Mesenteric fat pad (tissue), 1 donor: ENCODE measurements around the gene EPC1. TPM values are rescaled to one million over a fixed set of nuclear protein-coding genes. Genes with fewer than 3 reads are reported as not detected.
"Not testable (repeated sequence)": the region's sequence is repeated elsewhere in the genome, so short reads cannot be mapped to it uniquely, and the experiment has no call there.

Experiments
- DNase-seq: peaks from one replicate; pipeline ENCODE4 v3.0.0-alpha.2; 2020; ENCODE audit warnings: low spot score
- total RNA-seq: library from RNA; stranded (reverse); fragmentation: NEBNext Ultra II Directional; extraction: Animal tissue kit (Norgen Biotek cat#: 25700); gene quantifications from one replicate; pipeline ENCODE4 v1.2.1, GENCODE V29; 2021
- donor health status: DM: yes; HTN: yes; CAD: no.

The EPC1 gene
- total RNA-seq, 1 donor from 2014 or later = 26.8 TPM

DNA sequence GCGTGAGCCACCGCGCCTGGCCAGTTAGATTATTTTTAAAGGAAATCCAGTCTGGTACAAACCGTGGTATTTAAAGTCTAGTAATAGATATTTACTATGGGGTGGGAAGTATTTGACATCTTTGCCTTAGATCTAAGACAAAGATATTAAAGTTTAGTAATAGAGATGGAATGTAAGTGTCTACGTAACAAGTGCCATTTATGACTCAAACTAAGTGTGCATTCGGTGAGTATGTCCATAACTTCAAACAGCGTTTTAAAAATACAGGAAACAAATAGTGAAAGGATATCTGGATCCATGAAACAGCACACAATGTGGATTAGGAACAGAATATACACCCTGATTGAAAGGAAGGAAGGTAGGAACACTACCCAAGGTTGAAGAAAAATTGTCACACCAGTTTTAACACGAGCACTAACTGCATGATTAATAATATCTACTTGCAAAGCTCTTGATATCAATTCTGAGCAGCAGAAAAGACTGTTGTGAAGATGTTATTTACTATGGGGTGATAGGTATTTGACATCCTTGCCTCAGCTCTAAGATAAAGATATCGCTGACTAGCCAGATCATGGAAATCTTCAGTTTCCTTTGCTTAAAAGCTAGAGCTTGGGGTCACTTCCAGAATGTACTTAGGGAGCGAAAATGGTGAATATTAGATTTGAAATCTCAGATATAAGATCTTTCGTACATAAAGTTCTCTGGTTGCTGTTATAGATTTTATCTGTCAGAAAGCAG is 48.7 kb downstream of the EPC1 start:
- no peak for DNase-seq

DNA sequence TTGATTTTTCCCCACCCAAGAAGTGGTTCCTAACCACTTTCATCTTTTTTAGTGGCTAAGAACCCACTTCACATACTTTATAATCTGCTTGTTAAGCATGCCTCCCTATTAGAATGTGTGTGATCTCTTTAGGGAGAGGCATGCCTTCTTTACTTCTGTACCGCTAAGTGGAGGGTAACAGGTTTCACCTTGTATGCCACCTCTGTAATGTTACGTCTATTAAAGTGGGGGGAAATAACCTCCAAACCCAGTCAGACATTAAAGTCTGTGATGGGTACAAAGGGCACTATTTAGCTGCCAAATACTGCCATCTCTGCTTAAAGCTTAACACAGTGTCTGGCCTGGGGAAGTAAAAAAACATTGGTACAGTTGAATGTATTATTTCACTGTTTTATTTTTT is 51.9 kb downstream of the EPC1 start:
- no peak for DNase-seq

DNA sequence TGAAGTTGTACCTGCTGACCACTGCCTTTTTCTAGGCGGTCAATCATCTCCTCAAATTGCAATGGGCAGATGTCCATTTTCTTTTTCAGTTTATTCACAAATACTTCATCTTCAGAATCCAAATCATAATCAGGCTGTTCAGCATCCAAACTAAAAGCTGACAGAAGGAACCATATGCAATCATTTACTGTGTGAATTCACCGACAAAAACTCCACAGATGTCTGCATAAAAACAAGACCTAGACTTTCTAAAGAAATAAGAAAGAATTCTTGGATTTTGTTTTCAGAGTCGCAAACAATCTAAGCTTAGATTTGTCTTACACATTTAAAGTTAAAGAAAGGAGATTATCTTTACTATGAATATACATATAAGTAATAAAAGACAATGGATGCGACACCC is 53.4 kb downstream of the EPC1 start:
- no peak for DNase-seq

DNA sequence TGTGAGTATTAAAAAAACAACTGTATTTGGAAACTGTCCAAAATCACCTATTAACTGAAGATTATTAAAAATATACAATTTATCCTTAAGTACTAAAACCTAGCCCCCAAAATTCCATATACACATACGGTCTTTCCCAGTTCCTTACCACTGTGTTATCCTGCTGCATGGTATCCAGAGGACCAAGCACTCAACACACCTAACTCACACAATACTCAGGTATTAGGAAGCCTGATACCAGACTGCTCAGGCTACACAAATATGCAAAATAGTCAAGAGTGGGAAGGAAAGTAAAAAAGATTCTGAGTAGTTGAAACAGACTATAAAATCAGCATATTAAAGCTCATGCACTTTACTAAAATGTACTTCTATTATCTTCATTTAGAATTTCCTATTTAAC is 67.2 kb downstream of the EPC1 start:
- no peak for DNase-seq

DNA sequence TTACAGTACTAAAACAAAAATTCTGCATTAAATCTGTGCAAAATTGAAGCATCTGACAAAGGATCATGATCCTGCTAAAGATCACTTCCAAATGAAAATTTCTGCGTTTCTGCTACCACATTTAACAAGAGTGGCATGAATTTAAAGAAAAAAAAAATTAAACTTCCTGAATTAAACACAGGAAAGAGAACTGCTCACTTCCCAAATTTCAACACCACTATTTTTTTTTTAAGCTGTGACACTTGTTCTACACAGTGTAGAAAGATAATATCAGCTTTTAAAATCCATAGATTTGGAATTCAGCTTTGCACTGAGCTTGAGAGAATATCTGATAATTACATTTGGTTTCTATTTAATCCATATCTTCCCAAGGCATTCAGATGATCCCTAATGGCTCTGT is 73.6 kb downstream of the EPC1 start:
- no peak for DNase-seq

DNA sequence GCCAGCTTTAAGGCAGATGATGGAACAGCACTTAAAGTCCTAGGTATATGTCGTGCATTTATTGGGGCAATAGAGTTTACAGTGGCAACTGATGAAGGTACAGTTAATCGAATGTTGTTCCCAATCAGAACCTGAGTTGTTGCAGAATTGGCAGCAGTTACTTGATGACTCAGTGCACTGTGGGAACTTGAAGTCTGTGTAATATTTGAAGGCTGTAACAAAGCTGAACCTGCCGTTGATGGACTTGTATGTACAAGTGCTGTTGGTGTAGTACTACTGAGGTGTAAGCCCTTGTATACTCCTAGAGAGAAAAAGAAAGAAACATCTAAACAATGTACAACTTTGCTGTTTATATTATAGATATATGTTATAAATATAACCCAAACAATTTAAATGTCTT is 75.3 kb downstream of the EPC1 start:
- DNase-seq = no peak

DNA sequence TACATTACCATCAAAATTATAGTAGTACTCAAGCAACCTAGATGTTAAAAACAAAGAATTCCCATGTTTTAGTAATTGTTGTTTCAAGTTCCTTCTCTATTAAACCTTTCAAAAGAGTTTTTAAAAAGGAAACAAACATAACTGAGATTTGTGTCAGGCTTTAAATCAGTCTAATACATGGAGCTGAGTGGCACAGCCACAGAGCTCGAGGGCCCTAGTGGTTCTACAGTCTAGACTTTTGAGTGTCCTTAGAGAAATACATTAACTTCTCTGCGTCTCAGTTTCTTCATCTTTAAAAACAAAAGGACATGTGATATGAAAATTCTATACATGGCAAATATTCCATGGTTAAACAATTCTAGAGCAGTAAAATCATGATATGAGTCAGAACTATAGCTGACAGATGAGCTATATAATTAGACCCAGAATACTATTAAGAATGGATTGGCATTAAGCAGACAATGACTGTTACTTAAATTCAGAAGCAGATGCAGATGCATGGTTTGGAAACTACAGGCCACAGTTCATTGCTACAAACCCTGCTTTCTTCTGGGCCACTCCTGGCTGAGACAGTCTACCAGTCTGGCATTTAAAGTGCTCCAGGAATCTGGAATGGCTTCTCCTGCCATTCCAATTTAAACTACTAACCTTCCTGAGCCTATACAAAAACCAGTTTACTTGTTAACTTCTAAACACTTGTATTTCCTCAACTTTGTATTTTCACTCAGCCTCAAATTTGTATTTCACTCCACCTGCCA is 77.4 kb downstream of the EPC1 start:
- DNase-seq = no peak

DNA sequence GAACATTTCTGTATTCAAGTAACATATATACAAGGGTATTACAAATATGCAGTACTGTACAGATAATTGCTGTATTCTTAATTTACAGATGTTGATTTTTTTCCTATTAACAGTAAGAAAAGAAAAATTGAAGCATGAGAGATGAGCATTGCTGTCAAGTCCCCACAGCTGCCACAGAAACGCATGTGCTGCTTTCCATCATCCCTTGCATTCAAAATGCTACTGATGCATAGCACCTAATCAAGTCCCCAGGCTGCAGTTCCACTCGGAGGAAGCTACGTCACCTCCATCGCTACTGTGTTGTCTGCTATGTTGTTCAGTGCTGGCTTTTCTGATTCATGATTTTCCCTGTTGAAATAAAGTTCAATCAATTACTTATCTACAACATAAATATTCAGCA is 78.2 kb downstream of the EPC1 start:
- no peak for DNase-seq

DNA sequence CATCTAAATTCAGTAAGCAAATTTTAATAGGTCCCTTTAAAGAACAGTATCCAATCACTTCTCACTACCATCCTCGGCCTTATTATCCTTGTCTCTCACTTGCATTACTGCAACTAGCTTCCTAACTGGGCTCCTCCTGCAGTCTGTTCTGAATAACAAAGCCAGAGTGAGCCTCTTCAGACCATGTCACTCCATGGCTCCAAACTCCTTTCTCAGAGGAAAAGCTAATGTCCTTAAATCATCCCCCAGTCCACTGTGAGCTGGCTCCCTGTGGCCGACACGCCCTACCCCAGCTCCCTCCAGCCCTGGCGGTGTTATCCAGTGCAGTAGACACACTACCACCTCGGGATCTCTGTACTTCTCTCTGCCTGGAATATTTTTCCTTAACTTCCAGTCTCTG is 80.0 kb downstream of the EPC1 start:
- no peak for DNase-seq

DNA sequence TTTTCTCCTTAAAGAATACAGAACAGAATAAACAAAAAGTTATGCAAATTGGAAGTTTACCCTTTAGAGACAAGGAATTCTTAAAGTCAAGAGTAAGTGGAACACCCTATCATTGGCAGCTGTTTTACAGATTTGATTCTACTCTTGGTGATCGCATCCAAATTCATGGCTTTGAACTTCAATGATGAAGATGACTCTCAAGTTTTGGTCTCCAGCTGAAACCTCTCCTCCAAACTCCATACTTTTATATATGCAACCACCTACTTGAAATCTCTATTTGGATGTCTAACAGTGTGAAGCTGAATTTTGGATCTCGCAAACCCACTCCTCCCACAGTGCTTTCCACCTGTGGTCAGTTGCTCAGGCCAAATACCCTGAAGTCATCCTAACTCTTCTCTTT is 80.4 kb downstream of the EPC1 start:
- no peak for DNase-seq

DNA sequence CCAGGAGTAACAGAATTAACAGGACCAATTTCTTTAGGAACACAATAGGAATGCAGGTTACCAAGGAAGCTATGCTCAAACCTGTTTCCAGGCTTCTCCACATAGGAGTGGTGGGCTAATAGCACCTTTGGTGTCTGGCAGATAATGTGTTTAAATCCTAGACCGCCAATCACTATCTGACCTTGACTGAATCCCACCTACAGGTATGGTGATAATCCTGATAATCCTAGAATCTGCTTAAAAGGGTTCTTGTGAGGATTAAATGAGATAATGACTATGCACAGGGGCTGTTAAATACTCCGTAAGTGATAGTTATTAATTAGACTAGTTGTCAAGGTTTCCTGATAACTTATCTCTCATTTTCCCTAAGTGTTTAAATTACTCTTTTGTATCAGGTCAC is 81.2 kb downstream of the EPC1 start:
- no peak for DNase-seq

DNA sequence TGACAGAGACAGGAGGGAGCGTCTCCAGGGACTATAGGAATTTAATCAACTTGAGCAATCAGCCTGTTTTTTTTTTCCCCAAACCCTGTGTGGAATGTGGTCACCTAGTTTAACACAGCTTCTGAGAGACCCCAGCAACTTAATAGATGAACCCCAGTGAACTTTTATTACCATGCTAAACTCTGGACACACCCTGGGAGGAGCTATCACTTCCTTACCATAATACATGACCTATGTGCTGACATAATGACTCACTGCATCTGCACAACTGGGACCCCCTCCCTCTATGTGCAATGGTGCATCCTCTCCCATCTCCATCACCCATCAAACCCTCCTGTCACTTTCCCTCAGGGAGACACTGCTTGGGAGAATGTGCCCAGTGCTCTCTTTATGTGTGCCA is 83.7 kb downstream of the EPC1 start:
- no peak for DNase-seq

DNA sequence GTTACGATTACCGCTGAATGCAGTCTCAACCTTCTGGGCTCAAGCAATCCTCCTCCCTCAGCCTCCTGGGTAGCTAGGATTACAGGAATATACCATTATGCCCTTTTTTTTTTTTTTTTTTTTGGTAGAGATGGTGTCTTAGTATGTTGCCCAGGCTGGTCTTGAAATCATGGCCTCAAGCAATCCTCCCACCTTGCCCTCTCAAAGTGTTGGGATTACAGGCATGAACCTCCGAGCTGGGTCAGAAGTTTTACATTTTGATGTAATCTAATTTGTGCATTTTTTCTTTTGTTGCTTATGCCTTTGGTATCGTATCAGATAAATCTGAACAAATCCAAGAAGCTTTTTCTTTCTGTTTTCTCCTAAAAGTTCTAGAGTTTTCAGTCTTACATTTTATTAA is 87.4 kb downstream of the EPC1 start:
- no peak for DNase-seq

DNA sequence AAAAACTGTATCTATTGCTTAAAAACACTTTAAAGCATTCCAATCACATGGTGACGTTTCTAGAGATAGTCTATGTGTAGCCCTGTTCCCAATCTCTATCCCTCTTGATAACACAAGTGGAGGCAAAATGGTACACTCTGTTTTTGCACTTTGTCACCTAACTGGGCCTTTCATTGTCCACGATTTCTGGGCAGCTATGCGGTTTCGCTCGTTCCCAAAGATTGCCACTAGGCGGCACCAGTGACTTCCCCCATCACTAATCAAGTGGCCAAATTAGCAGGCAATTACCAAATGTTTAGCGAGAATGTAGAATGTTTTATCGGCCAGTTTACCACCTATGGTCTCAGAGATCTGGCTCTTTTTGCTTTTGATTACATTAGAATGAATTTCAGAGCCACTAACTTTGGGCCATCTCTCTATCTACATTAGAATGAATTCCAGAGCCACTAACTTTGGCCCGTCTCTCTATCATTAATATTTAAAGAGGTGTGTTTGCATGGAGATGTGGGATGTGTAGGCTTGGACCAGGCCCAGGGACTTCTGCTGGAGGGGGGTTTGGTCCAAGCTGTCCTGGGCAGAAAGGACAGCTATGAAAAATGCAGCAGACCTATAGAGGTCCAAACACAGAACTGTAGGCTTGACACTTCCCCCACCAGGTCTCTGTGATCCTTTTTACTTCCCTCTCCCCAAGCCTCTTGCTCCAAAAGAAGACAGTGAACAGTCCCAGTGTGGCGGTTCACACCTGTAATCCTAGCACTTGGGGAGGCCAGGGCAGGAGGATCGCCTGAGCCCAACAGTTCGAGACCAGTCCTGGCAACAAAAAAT is 90.1 kb downstream of the EPC1 start:
- no peak for DNase-seq

DNA sequence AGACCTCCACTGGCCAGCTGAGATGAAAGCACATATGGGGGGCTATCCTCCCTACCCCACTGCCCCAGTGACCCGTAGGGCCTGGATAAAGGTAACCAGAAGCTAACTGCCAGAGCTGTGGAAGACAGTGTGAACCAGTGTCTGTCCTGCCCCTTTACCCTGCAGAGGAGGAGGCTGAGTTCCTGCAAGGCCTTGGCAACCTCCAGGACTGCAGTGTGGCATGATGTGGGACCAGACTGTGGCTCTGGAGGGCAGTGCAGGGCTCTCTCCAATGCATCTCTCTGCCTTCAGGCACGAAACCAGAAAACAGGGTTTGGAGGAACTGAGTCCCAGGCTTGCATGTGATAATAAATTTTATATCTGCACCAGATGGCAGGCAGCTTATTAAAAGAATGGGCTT is 93.1 kb downstream of the EPC1 start:
- DNase-seq = no peak

DNA sequence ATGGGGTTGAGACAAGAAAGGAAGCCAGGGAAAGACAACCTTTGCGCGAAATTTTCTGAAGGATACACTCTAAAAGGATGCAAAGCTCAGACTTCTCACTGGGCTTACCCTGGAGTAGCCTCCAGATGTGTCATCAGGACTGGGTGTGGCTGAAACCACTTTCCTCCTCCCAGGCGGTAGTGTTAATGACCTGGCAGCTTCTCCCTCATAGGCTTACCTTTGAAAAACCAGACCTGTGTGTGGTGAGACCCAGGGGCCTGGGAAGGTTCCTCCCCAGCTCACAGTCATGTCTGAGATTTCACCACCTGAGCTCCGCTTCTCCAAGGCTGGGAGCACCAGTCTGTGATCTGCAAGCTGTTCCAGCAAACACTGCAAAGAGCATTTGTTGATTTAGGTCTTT is 93.7 kb downstream of the EPC1 start:
- no peak for DNase-seq

DNA sequence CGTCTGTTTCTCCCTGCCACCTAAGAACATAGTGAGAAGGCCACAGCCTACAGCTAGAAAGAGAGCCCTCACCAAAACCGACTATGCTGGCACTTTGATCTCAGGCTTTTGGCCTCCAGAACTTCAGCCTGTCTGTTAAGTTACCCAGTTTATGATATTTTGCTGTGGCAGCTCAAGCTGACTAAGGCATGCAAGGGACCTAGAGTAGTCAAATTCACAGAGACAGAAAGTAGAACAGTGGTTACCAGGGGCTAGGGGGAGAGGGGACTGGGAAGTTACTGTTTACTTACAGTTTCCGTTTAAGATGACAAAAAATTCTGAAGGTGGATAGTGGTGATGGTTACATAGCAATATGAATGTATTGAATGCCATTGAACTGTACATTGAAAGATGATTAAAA is 96.5 kb downstream of the EPC1 start:
- not testable (repeated sequence) for DNase-seq

DNA sequence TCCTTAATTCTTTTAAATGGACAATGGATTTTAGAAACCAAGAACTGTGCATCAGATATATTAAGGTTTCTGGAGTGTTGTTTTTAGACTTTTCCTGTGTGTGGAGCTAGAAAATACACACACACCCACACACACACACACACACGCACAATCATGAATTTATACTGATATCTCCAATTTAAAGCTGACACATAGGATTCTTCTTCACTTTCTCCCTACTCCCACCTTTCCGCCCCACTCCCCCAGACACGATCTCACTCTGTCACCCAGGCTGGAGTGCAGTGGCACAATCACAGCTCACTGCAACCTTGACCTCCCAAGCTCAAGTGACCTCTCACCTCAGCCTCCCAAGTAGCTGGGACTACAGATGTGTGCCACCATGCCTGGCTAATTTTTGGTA is 100.3 kb downstream of the EPC1 start:
- no peak for DNase-seq

DNA sequence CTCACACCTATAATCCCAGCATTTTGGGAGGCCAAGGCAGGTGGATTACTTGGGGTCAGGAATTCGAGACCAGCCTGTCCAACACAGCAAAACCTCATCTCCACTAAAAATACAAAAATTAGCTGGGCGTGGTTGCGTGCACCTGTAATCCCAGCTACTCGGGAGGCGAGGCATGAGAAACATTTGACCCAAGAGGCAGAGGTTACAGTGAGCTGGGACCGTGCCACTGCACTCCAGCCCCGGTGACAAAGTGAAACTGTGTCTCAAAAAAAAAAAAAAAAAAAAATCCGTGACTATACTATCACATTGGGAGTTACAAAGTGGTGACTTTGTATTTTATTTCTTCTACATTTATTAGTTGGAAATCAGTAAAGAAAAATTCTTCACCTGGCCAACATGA is 101.2 kb downstream of the EPC1 start:
- DNase-seq = no peak

DNA sequence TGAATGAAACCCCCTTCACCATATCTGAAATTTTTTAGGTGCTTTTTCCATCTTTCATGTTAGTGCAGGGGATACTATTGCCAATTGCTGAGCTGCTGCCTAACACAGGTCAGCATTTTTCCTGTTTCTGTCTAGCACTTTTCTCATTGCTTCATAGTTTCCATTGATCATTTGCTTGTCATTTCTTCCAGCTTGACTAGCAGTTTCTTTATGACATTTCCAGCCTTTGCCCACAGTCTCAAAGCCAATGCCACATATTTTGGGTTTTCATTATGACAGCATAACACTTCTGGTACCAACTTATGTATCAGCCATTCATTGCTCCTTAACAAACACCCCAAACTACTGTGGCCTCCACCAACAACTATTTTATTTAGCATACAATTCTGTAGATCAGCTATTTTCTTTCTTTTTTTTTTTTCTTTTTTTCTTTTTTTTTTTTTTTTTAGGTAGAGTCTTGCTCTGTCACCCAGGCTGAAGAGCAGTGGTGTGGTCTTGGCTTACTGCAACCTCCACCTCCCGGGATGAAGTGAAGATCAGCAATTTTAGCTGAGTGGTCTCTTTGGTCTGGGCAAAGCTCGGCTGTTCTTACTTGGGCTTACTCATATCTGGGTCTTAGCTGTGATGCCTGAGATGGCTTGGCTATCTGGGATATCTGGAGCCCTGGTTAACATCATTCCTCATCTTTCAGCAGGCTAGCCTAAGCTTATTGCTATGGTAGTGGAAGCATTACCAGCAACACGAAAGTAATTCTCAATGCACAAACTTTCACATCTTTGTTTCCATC is 102.3 kb downstream of the EPC1 start:
- no peak for DNase-seq

DNA sequence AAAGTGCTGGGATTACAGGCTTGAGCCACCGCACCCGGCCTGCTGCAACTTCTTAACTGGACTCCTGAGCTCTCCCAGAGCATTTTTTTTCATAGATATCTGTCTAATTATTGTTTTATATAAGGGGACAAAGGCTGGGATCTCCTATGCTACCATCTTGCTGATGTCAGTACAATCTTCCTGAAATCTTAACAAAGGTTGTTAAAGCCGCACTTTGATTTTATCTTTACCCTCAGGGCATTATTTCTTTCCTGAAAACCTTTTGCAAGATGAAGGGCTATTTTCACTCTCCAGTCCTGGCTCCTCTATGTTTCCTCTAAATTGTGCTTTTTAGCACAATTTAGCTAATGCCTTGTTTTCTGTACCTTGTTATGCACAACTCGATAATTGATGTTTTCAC is 102.9 kb downstream of the EPC1 start:
- no peak for DNase-seq
